ENCODE data around the gene FAM76A.
"Not testable (repeated sequence)": the region's sequence is repeated elsewhere in the genome, so short reads cannot be mapped to it uniquely, and the experiment has no call there.

FAM76A gene

GRCh38 chr1:27724961-27725373 lies 794 bp upstream of the FAM76A start:
- peak; percentile 14 for DNase-seq (ENCODE audit: low spot score)

GRCh38 chr1:27726173-27727044 lies 648 bp downstream of the FAM76A start:
- DNase-seq (ENCODE audit: low spot score): peak; percentile 17

- no peak for DNase-seq (ENCODE audit: low spot score)
Measured at GRCh38 chr1:27727126-27727525, 1.4 kb downstream of the FAM76A start.

- DNase-seq (ENCODE audit: low spot score): no peak
Measured at GRCh38 chr1:27736252-27736651, 10.5 kb downstream of the FAM76A start.

GRCh38 chr1:27741121-27741520 lies 15.4 kb downstream of the FAM76A start:
- no peak for DNase-seq (ENCODE audit: low spot score)

- DNase-seq (ENCODE audit: low spot score): no peak
Measured at GRCh38 chr1:27744556-27744955, 18.8 kb downstream of the FAM76A start.

GRCh38 chr1:27745466-27745865 lies 19.7 kb downstream of the FAM76A start:
- no peak for DNase-seq (ENCODE audit: low spot score)

- DNase-seq (ENCODE audit: low spot score): no peak
Measured at GRCh38 chr1:27752360-27752759, 26.6 kb downstream of the FAM76A start.

GRCh38 chr1:27755286-27755685 lies 29.5 kb downstream of the FAM76A start:
- DNase-seq (ENCODE audit: low spot score): no peak

GRCh38 chr1:27755865-27756264 lies 30.1 kb downstream of the FAM76A start:
- no peak for DNase-seq (ENCODE audit: low spot score)

GRCh38 chr1:27759236-27759635 lies 33.5 kb downstream of the FAM76A start:
- no peak for DNase-seq (ENCODE audit: low spot score)

- no peak for DNase-seq (ENCODE audit: low spot score)
Measured at GRCh38 chr1:27760426-27760825, 34.7 kb downstream of the FAM76A start.

GRCh38 chr1:27762033-27762432 lies 36.3 kb downstream of the FAM76A start:
- no peak for DNase-seq (ENCODE audit: low spot score)

- no peak for DNase-seq (ENCODE audit: low spot score)
Measured at GRCh38 chr1:27763358-27763757, 37.6 kb downstream of the FAM76A start.

- no peak for DNase-seq (ENCODE audit: low spot score)
Measured at GRCh38 chr1:27770293-27770830, 44.6 kb downstream of the FAM76A start.

GRCh38 chr1:27772036-27772931 lies 46.5 kb downstream of the FAM76A start:
- no peak for DNase-seq (ENCODE audit: low spot score)

GRCh38 chr1:27772932-27773825 lies 47.4 kb downstream of the FAM76A start, which contains the start of gene STX12:
Gene STX12, plus strand, starts transcription at chr1:27773219. Its CDS starts 89 bp downstream, at chr1:27773308.
- peak; percentile 100 for DNase-seq (ENCODE audit: low spot score)

- peak; percentile 43 for DNase-seq (ENCODE audit: low spot score)
Measured at GRCh38 chr1:27773826-27774445, 48.2 kb downstream of the FAM76A start.

- DNase-seq (ENCODE audit: low spot score): no peak
Measured at GRCh38 chr1:27774654-27775053, 48.9 kb downstream of the FAM76A start.

GRCh38 chr1:27775336-27775735 lies 49.6 kb downstream of the FAM76A start:
- DNase-seq (ENCODE audit: low spot score): not testable (repeated sequence)

- DNase-seq (ENCODE audit: low spot score): not testable (repeated sequence)
Measured at GRCh38 chr1:27776276-27776675, 50.5 kb downstream of the FAM76A start.

Data from CD4-positive, alpha-beta T cell treated with Interleukin-15 for 4 hours (primary cell).